Body of pancreas (tissue), 4 donors: ENCODE results near the gene ZEB2. TPM values are rescaled to one million over a fixed set of nuclear protein-coding genes. Genes with fewer than 3 reads are reported as not detected.

Experiments used
- ATAC-seq: fragments of 150-250 bp; one replicate; pipeline ENCODE4 v1.9.1; 2016
- DNase-seq, 4 donors: peaks; one replicate each; pipeline ENCODE4 v3.0.0-alpha.2; 2019
- H3K27ac ChIP-seq, 4 donors: fragments of 200-600 bp; sonication (generic); 1 replicate in 3 of 4; 2 replicates in 1 of 4; pipeline versions ENCODE4 v1.5.1 to v1.6.1; 2016 to 2019; ENCODE audit warnings: mild to moderate bottlenecking in 1 of 4, mixed read lengths in 1 of 4, moderate library complexity in 1 of 4
- H3K27me3 ChIP-seq, 2 donors: fragments of 200-600 bp; sonication (generic); one replicate each; pipeline ENCODE4 v1.6.0; 2016; ENCODE audit warnings: mild to moderate bottlenecking in 1 of 2
- H3K36me3 ChIP-seq, 2 donors: fragments of 200-600 bp; sonication (generic); replicated peaks in 1 of 2; 2 replicates each; pipeline ENCODE4 v1.5.1; 2016; ENCODE audit warnings: low read depth in 2 of 2; ENCODE audit not compliant: insufficient read depth in 1 of 2
- H3K4me1 ChIP-seq: fragments of 200-600 bp; sonication (generic); one replicate; pipeline ENCODE4 v1.6.0; 2016
- H3K4me3 ChIP-seq, 2 donors: fragments of 200-600 bp; sonication (generic); 1 replicate in 1 of 2; 2 replicates in 1 of 2; pipeline ENCODE4 v1.5.1; 2016 to 2019
- H3K9me3 ChIP-seq, 3 donors: fragments of 200-600 bp; sonication (generic); 1 replicate in 2 of 3; 2 replicates in 1 of 3; pipeline ENCODE4 v1.5.1; 2016
- CTCF ChIP-seq, 7 experiments: fragments of 450-650 bp in 4 of 7; fragments of 200-600 bp in 3 of 7; sonication (generic) in 3 of 7; IDR thresholded peaks; one replicate each; pipeline ENCODE4 v1.5.1; 2016 to 2019; ENCODE audit warnings: antibody characterized with exemption in 7 of 7
- POLR2A ChIP-seq, 3 donors: fragments of 450-650 bp; IDR thresholded peaks; one replicate each; pipeline ENCODE4 v1.6.1; 2016; ENCODE audit warnings: antibody characterized with exemption in 3 of 3, mild to moderate bottlenecking in 2 of 3
- WGBS, 2 donors: methylation state at CpG; one replicate each; pipeline ENCODE4 v1.1.5; 2017; 5-methylcytosine and 5-hydroxymethylcytosine counted together
- intact Hi-C: fragments of 100-400 bp; cut with DNase I; formaldehyde crosslinking; loops from one replicate; pipeline ENCODE4 v1.15.1; 2023
- total RNA-seq, 2 donors: library from RNA; depleted of rRNA; stranded (reverse); fragments of >200 nt; gene quantifications; one replicate each; pipeline ENCODE4 v1.1.0, GENCODE V29; 2016

The ZEB2 gene
- total RNA-seq, 2 donors from 2014 or later: 18.5 to 24.6 TPM

- Histone ChIP-seq H3K4me3 (no peak overlapping the region), H3K36me3 (no peaks in the 10 kb centered on the region), H3K27me3 (no peaks in the 10 kb centered on the region), H3K27ac (no peak overlapping the region), H3K4me1 (no peaks in the 10 kb centered on the region), H3K9me3 (no peaks in the 10 kb centered on the region)
- DNase-seq: no peak
- TF ChIP-seq CTCF (IDR thresholded peaks at IDR 0.05) (no peak), POLR2A (IDR thresholded peaks at IDR 0.05) (no peak)
- ATAC-seq: no peak
- WGBS, 2 donors: 70 to 72% methylated on average over 10 of the region's 10 CpGs
- intact Hi-C loops: no loop called here
Observed at GRCh38 chr2:144489315-144489916, 30.5 kb downstream of the ZEB2 start.

GRCh38 chr2:144484201-144484948 is 35.5 kb downstream of the ZEB2 start:
- Histone ChIP-seq H3K4me1 (no peaks in the 10 kb centered on the region), H3K27ac (no peak overlapping the region)
- WGBS, 2 donors: 83 to 91% methylated on average over 5 of the region's 5 CpGs

GRCh38 chr2:144481666-144482065 is 38.3 kb downstream of the ZEB2 start:
- Histone ChIP-seq H3K4me1 (no peaks in the 10 kb centered on the region), H3K9me3 (no peaks in the 10 kb centered on the region), H3K36me3 (no peaks in the 10 kb centered on the region), H3K27me3 (no peaks in the 10 kb centered on the region), H3K4me3 (no peak overlapping the region), H3K27ac (no peak overlapping the region)
- ATAC-seq: no peak
- 74 to 83% methylated on average over 4 of the region's 4 CpGs for WGBS, 2 donors
- no peak for TF ChIP-seq CTCF (IDR thresholded peaks at IDR 0.05)
- no peak for TF ChIP-seq POLR2A (IDR thresholded peaks at IDR 0.05)
- intact Hi-C loops: no loop called here
- DNase-seq: no peak

More at GRCh38 chr2:144484201-144484948, 35.5 kb downstream of the ZEB2 start:
- intact Hi-C loops: no loop called here
- no peak for TF ChIP-seq CTCF (IDR thresholded peaks at IDR 0.05)
- no peak for TF ChIP-seq POLR2A (IDR thresholded peaks at IDR 0.05)
- H3K36me3 ChIP-seq: no peaks in the 10 kb centered on the region
- DNase-seq: no peak
- no peaks in the 10 kb centered on the region for H3K27me3 ChIP-seq
- H3K4me3 ChIP-seq: no peak overlapping the region
- no peak for ATAC-seq
- no peaks in the 10 kb centered on the region for H3K9me3 ChIP-seq

GRCh38 chr2:144481109-144481508 is 38.8 kb downstream of the ZEB2 start:
- TF ChIP-seq POLR2A (IDR thresholded peaks at IDR 0.05) (no peak), CTCF (IDR thresholded peaks at IDR 0.05) (no peak)
- ATAC-seq (no peak), DNase-seq (no peak)
- intact Hi-C loops: no loop called here
- H3K4me1 ChIP-seq: peaks cover 2% of the 10 kb centered on the region
- H3K27me3 ChIP-seq: no peaks in the 10 kb centered on the region
- no peaks in the 10 kb centered on the region for H3K36me3 ChIP-seq
- WGBS, 2 donors: 68 to 78% methylated on average over 6 of the region's 6 CpGs
- H3K4me3 ChIP-seq: no peak overlapping the region
- no peaks in the 10 kb centered on the region for H3K9me3 ChIP-seq
- H3K27ac ChIP-seq: no peak overlapping the region
